GM23248 (cell line): ENCODE results near the gene TMPRSS3. TPM values are rescaled to one million over a fixed set of nuclear protein-coding genes. Genes with fewer than 3 reads are reported as not detected.

ENCODE experiments used
- DNase-seq: peaks from one replicate; pipeline ENCODE4 v3.0.0-alpha.2; 2015
- H2AFZ ChIP-seq: fragments of 200-600 bp; sonication (generic); 2 replicates; pipeline ENCODE4 v1.6.1; 2016; ENCODE audit warnings: antibody characterized with exemption
- H3F3A ChIP-seq: fragments of 200-600 bp; sonication (generic); 2 replicates; pipeline ENCODE4 v1.6.1; 2016; ENCODE audit warnings: mild to moderate bottlenecking, antibody characterized with exemption, mixed run types; ENCODE audit not compliant: insufficient read depth
- H3K27ac ChIP-seq: fragments of 200-600 bp; sonication (generic); 2 replicates; pipeline ENCODE4 v1.5.1; 2016; ENCODE audit warnings: mild to moderate bottlenecking
- H3K27me3 ChIP-seq: fragments of 200-600 bp; sonication (generic); replicated peaks from 2 replicates; pipeline ENCODE4 v1.6.1; 2016; ENCODE audit warnings: mild to moderate bottlenecking; ENCODE audit not compliant: insufficient read depth
- H3K36me3 ChIP-seq: fragments of 200-600 bp; sonication (generic); 2 replicates; pipeline ENCODE4 v1.6.1; 2016; ENCODE audit warnings: low read depth, mild to moderate bottlenecking
- H3K4me1 ChIP-seq: fragments of 200-600 bp; sonication (generic); 2 replicates; pipeline ENCODE4 v1.6.1; 2016; ENCODE audit warnings: mild to moderate bottlenecking; ENCODE audit not compliant: insufficient read depth
- H3K4me2 ChIP-seq: fragments of 200-600 bp; sonication (generic); one replicate; pipeline ENCODE4 v1.6.1; 2016; ENCODE audit warnings: mild to moderate bottlenecking; ENCODE audit not compliant: unreplicated experiment
- H3K4me3 ChIP-seq: fragments of 200-600 bp; sonication (generic); 2 replicates; pipeline ENCODE4 v1.5.1; 2016; ENCODE audit warnings: mild to moderate bottlenecking
- H3K79me2 ChIP-seq: fragments of 200-600 bp; sonication (generic); 2 replicates; pipeline ENCODE4 v1.6.1; 2016; ENCODE audit warnings: mild to moderate bottlenecking; ENCODE audit not compliant: insufficient read depth
- H3K9ac ChIP-seq: fragments of 200-600 bp; sonication (generic); 2 replicates; pipeline ENCODE4 v1.6.1; 2016; ENCODE audit warnings: mild to moderate bottlenecking
- H3K9me2 ChIP-seq: fragments of 200-600 bp; sonication (generic); 2 replicates; pipeline ENCODE4 v1.6.1; 2016; ENCODE audit warnings: mixed run types, mild to moderate bottlenecking, moderate library complexity; ENCODE audit not compliant: insufficient read depth
- H3K9me3 ChIP-seq: fragments of 200-600 bp; sonication (generic); one replicate; pipeline ENCODE4 v1.6.1; 2017; ENCODE audit warnings: low read depth
- H4K20me1 ChIP-seq: fragments of 200-600 bp; sonication (generic); 2 replicates; pipeline ENCODE4 v1.6.0; 2016; ENCODE audit not compliant: insufficient read depth
- EZH2 ChIP-seq: fragments of 200-600 bp; sonication (generic); IDR thresholded peaks from 2 replicates; pipeline ENCODE4 v1.6.1; 2018; ENCODE audit warnings: antibody characterized with exemption, mild to moderate bottlenecking; ENCODE audit not compliant: insufficient read depth, poor library complexity, severe bottlenecking
- EZH2phosphoT487 ChIP-seq: fragments of 200-600 bp; sonication (generic); IDR thresholded peaks from 2 replicates; pipeline ENCODE4 v1.6.1; 2018; ENCODE audit warnings: antibody characterized with exemption, moderate library complexity, mild to moderate bottlenecking, low read depth; ENCODE audit not compliant: insufficient read depth
- WGBS, 2 experiments: methylation state at CpG; one replicate each; pipeline ENCODE4 v1.1.6; 2015 to 2017; ENCODE audit warnings: low lambda C conversion rate in 2 of 2, low coverage in 1 of 2; ENCODE audit errors: missing lambda C conversion rate in 2 of 2; 5-methylcytosine and 5-hydroxymethylcytosine counted together
- in situ Hi-C: fragments of 300-500 bp; cut with MboI; formaldehyde crosslinking; loops from 2 replicates; pipeline ENCODE4 v1.15.0; 2020
- polyA plus RNA-seq: library from polyadenylated mRNA; unstranded; fragments of >200 nt; fragmentation: Nextera tagmentation; extraction: Ambion mirVana; gene quantifications from 2 replicates; pipeline ENCODE4 v1.2.1, GENCODE V29; 2016
- total RNA-seq: library from RNA; depleted of rRNA; stranded (reverse); fragments of >200 nt; shearing (Covaris generic); gene quantifications from 2 replicates; pipeline ENCODE4 v1.2.3, GENCODE V29; 2014

Gene TMPRSS3
- total and polyA plus RNA-seq, 2 experiments from 2014 or later = not detected

- H4K20me1 ChIP-seq = no peaks in the 10 kb centered on the region
- no peaks in the 10 kb centered on the region for H3K36me3 ChIP-seq
- H3K27ac ChIP-seq = no peak overlapping the region
- no peaks in the 10 kb centered on the region for H3K9me3 ChIP-seq
- no peak for DNase-seq
- no peaks in the 10 kb centered on the region for H3K4me1 ChIP-seq
- no peaks in the 10 kb centered on the region for H3F3A ChIP-seq
- WGBS, 2 experiments = 55 to 63% methylated on average over 8 of the region's 8 CpGs
- H3K4me2 ChIP-seq = no peak overlapping the region
- H3K9me2 ChIP-seq = no peaks in the 10 kb centered on the region
- no peak overlapping the region for H3K4me3 ChIP-seq
- TF ChIP-seq EZH2phosphoT487 (no peak), EZH2 (no peak)
- in situ Hi-C loops = no loop called here
- H3K9ac ChIP-seq = no peak overlapping the region
- 0 out of 2 replicates have a peak, but pooled peaks cover 2% of the 10 kb centered on the region for H3K27me3 ChIP-seq
- H3K79me2 ChIP-seq = no peaks in the 10 kb centered on the region
- H2AFZ ChIP-seq = no peak overlapping the region
These were observed 32.5 kb downstream of the TMPRSS3 start for GRCh38 chr21:42363312-42363711.

- in situ Hi-C loops = no loop called here
- WGBS, 2 experiments = 58 to 59% methylated on average over 9 of the region's 9 CpGs
These were observed 33.2 kb downstream of the TMPRSS3 start for GRCh38 chr21:42362700-42363099.

GRCh38 chr21:42362198-42362597 lies 33.7 kb downstream of the TMPRSS3 start:
- Histone ChIP-seq H4K20me1 (no peaks in the 10 kb centered on the region), H3K4me1 (no peaks in the 10 kb centered on the region), H3K27me3 (0 out of 2 replicates have a peak, but pooled peaks cover 2% of the 10 kb centered on the region), H3F3A (no peaks in the 10 kb centered on the region), H3K36me3 (no peaks in the 10 kb centered on the region), H3K9ac (no peak overlapping the region), H3K9me2 (no peaks in the 10 kb centered on the region), H3K79me2 (no peaks in the 10 kb centered on the region), H3K9me3 (no peaks in the 10 kb centered on the region), H2AFZ (no peak overlapping the region), H3K27ac (no peak overlapping the region), H3K4me2 (no peak overlapping the region), H3K4me3 (no peak overlapping the region)
- WGBS, 2 experiments = 30 to 34% methylated on average over 12 of the region's 12 CpGs
- in situ Hi-C loops = no loop called here
- TF ChIP-seq EZH2phosphoT487 (no peak), EZH2 (no peak)
- no peak for DNase-seq

More at GRCh38 chr21:42362700-42363099, 33.2 kb downstream of the TMPRSS3 start:
- H3K4me1 ChIP-seq = no peaks in the 10 kb centered on the region
- no peak overlapping the region for H3K4me3 ChIP-seq
- no peaks in the 10 kb centered on the region for H3K9me3 ChIP-seq
- H3K27ac ChIP-seq = no peak overlapping the region
- H3F3A ChIP-seq = no peaks in the 10 kb centered on the region
- no peak for DNase-seq
- H3K9ac ChIP-seq = no peak overlapping the region
- no peaks in the 10 kb centered on the region for H3K36me3 ChIP-seq
- TF ChIP-seq EZH2phosphoT487 (no peak), EZH2 (no peak)
- H3K27me3 ChIP-seq = 0 out of 2 replicates have a peak, but pooled peaks cover 2% of the 10 kb centered on the region
- no peaks in the 10 kb centered on the region for H4K20me1 ChIP-seq
- no peak overlapping the region for H2AFZ ChIP-seq
- H3K9me2 ChIP-seq = no peaks in the 10 kb centered on the region
- H3K79me2 ChIP-seq = no peaks in the 10 kb centered on the region
- H3K4me2 ChIP-seq = no peak overlapping the region

- Histone ChIP-seq H3K79me2 (no peaks in the 10 kb centered on the region), H3F3A (no peaks in the 10 kb centered on the region), H3K27me3 (0 out of 2 replicates have a peak, but pooled peaks cover 2% of the 10 kb centered on the region), H3K4me3 (no peak overlapping the region), H3K9me3 (no peaks in the 10 kb centered on the region), H3K4me2 (no peak overlapping the region), H4K20me1 (no peaks in the 10 kb centered on the region), H3K9ac (no peak overlapping the region), H3K27ac (no peak overlapping the region), H3K36me3 (no peaks in the 10 kb centered on the region), H3K4me1 (no peaks in the 10 kb centered on the region), H3K9me2 (no peaks in the 10 kb centered on the region), H2AFZ (no peak overlapping the region)
- in situ Hi-C loops = no loop called here
- TF ChIP-seq EZH2 (no peak), EZH2phosphoT487 (no peak)
- no peak for DNase-seq
- WGBS, 2 experiments = 6 to 18% methylated on average over 7 of the region's 7 CpGs
These were observed 34.6 kb downstream of the TMPRSS3 start for GRCh38 chr21:42361286-42361685.

- Histone ChIP-seq H3K9me2 (no peaks in the 10 kb centered on the region), H3K4me3 (no peak overlapping the region), H3K9ac (no peak overlapping the region), H3K27ac (no peak overlapping the region), H3F3A (no peaks in the 10 kb centered on the region), H3K36me3 (no peaks in the 10 kb centered on the region), H4K20me1 (no peaks in the 10 kb centered on the region), H2AFZ (no peak overlapping the region), H3K4me2 (no peak overlapping the region), H3K9me3 (no peaks in the 10 kb centered on the region), H3K4me1 (no peaks in the 10 kb centered on the region), H3K79me2 (no peaks in the 10 kb centered on the region), H3K27me3 (0 out of 2 replicates have a peak, but pooled peaks cover 2% of the 10 kb centered on the region)
- TF ChIP-seq EZH2 (no peak), EZH2phosphoT487 (no peak)
- DNase-seq = no peak
- 33 to 36% methylated on average over 2 of the region's 2 CpGs for WGBS, 2 experiments
- in situ Hi-C loops = no loop called here
These were observed 35.5 kb downstream of the TMPRSS3 start for GRCh38 chr21:42360317-42360716.
